GM12872 (cell line): ENCODE results near the gene ESR1.

Experiments
- TF ChIP-seq, protein P1 (sequence below): IDR thresholded peaks from 3 replicates; pipeline ENCODE4 v1.5.1; 2011; ENCODE audit warnings: low read depth, mild to moderate bottlenecking, low read length, moderate library complexity; ENCODE audit not compliant: insufficient read depth

Gene ESR1

DNA sequence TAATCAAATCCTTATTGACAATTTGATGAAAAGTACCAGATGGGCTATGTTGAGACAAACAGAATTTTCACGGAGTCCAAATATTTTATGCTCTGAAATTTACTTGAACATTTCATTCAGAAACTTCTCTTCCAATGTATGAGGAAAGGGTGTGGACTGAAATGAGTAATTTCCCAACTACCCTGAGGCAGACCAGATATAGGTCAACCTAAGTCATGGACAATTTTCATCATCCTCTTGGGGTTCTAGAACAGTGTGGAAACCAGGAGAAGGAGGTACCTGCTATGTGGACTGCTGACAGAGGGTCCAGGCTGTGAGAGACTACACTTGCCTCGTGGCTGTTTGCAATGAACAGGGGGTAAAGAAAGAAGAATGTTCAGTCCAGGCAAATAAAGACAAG lies 323.0 kb downstream of the ESR1 start:
- TF ChIP-seq, protein P1, sequence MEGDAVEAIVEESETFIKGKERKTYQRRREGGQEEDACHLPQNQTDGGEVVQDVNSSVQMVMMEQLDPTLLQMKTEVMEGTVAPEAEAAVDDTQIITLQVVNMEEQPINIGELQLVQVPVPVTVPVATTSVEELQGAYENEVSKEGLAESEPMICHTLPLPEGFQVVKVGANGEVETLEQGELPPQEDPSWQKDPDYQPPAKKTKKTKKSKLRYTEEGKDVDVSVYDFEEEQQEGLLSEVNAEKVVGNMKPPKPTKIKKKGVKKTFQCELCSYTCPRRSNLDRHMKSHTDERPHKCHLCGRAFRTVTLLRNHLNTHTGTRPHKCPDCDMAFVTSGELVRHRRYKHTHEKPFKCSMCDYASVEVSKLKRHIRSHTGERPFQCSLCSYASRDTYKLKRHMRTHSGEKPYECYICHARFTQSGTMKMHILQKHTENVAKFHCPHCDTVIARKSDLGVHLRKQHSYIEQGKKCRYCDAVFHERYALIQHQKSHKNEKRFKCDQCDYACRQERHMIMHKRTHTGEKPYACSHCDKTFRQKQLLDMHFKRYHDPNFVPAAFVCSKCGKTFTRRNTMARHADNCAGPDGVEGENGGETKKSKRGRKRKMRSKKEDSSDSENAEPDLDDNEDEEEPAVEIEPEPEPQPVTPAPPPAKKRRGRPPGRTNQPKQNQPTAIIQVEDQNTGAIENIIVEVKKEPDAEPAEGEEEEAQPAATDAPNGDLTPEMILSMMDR, result no peak

DNA sequence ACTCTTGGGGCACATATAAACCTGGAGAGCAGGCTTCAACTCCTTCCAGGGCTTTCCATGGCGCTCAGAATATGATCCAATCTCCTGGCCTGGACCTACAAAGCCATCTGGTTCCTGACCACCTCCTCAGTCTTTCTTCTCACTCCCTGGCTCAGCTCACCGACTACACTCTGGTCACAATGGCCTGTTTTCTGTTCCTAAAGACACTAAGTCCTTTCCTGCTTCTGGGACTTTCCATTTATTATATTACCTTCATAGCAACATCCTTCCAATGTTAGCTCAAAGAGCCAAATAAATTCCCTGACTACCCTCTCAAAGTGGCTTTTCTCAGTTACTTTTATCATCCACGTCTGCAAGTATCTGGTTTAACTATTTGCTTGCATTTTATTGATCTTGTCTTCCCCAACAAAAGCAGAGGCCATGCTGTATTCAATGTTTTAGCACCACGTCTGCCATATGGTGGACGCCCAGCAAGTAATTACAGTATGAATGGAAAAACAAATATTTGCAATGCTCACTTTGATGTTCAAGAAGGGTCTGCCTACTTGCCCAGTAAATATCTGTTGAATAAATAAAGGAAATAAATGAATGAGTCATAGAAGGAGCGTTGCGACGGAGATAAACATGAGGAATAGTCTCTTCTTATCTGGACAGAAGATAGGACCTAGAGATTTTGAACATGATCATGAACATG lies 328.4 kb downstream of the ESR1 start:
- TF ChIP-seq, protein P1, result no peak

- TF ChIP-seq, protein P1, result no peak
These were observed 329.0 kb downstream of the ESR1 start for GRCh38 chr6:152136449-152136825.

DNA sequence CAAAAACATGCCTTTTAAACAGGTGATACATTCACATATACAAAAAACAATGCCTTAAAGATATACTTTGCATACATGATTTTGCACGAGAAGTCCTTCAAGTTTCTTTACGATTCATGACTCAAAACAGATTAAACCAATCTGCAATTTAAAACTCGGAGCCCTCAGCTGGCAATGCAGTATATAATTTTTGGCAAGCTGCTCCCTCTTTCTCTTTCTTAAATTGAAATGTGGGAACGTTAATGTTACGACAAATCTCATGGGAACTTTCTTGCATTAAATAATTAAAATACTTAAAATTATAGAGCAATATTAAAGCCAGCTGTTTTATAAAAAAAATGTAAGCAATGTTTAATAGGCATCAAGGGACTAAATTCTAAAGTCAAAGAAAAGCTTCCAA lies 334.6 kb downstream of the ESR1 start:
- TF ChIP-seq, protein P1, result no peak

GRCh38 chr6:152143359-152143758 lies 335.9 kb downstream of the ESR1 start:
- TF ChIP-seq, protein P1, result no peak

GRCh38 chr6:152146385-152146784 lies 338.9 kb downstream of the ESR1 start:
- TF ChIP-seq, protein P1, result no peak

- TF ChIP-seq, protein P1, result no peak
These were observed 339.8 kb downstream of the ESR1 start for GRCh38 chr6:152147269-152147668.

GRCh38 chr6:152148412-152148811 lies 340.9 kb downstream of the ESR1 start:
- TF ChIP-seq, protein P1, result no peak
